ENCODE data around the gene OVCA2.

OVCA2 gene

GRCh38 chr17:2068519-2069051 is 26.8 kb downstream of the OVCA2 start:
- Histone ChIP-seq H3K9me3 (ENCODE audit: insufficient read depth, low read depth, low read length) (no peaks in the 10 kb centered on the region), H3K4me2 (ENCODE audit: low read depth, low read length, poor library complexity, severe bottlenecking) (no peak overlapping the region), H3K9me2 (replicated peaks; ENCODE audit: low read depth, low read length) (no peaks in the 10 kb centered on the region), H4K20me1 (ENCODE audit: insufficient read depth, low read length, poor library complexity, severe bottlenecking) (no peaks in the 10 kb centered on the region), H3K9ac (ENCODE audit: low read depth, low read length, poor library complexity, severe bottlenecking) (no peak overlapping the region), H3K4me3 (ENCODE audit: low read length, poor library complexity, severe bottlenecking) (no peak overlapping the region), H3K79me2 (ENCODE audit: insufficient read depth, low read length) (no peaks in the 10 kb centered on the region), H2AFZ (ENCODE audit: low read length) (no peak overlapping the region), H3F3A (ENCODE audit: low read depth) (no peaks in the 10 kb centered on the region), H3K27me3 (ENCODE audit: insufficient read depth, low read length, poor library complexity, severe bottlenecking) (no peaks in the 10 kb centered on the region), H3K36me3 (ENCODE audit: insufficient read depth, low read length) (peaks cover 85% of the 10 kb centered on the region; the same call in 1 of the 2 replicates), H3K4me1 (ENCODE audit: insufficient read depth, low read length, poor library complexity, severe bottlenecking) (no peaks in the 10 kb centered on the region)
- no peak for TF ChIP-seq EZH2phosphoT487 (IDR thresholded peaks at IDR 0.05; ENCODE audit: borderline replicate concordance)
- TF ChIP-seq CTCF (conservative IDR thresholded peaks at IDR 0.05; ENCODE audit: low read length): no peak

- Histone ChIP-seq H3K4me1 (ENCODE audit: insufficient read depth, low read length, poor library complexity, severe bottlenecking) (no peaks in the 10 kb centered on the region), H3K4me3 (ENCODE audit: low read length, poor library complexity, severe bottlenecking) (no peak overlapping the region), H3K4me2 (ENCODE audit: low read depth, low read length, poor library complexity, severe bottlenecking) (no peak overlapping the region), H2AFZ (ENCODE audit: low read length) (no peak overlapping the region), H3K79me2 (ENCODE audit: insufficient read depth, low read length) (no peaks in the 10 kb centered on the region), H3K9me3 (ENCODE audit: insufficient read depth, low read depth, low read length) (no peaks in the 10 kb centered on the region), H3K9ac (ENCODE audit: low read depth, low read length, poor library complexity, severe bottlenecking) (no peak overlapping the region), H3K9me2 (replicated peaks; ENCODE audit: low read depth, low read length) (no peaks in the 10 kb centered on the region), H4K20me1 (ENCODE audit: insufficient read depth, low read length, poor library complexity, severe bottlenecking) (no peaks in the 10 kb centered on the region), H3K36me3 (ENCODE audit: insufficient read depth, low read length) (peaks cover 77% of the 10 kb centered on the region; the same call in 1 of the 2 replicates), H3F3A (ENCODE audit: low read depth) (no peaks in the 10 kb centered on the region), H3K27me3 (ENCODE audit: insufficient read depth, low read length, poor library complexity, severe bottlenecking) (no peaks in the 10 kb centered on the region)
- no peak for TF ChIP-seq CTCF (conservative IDR thresholded peaks at IDR 0.05; ENCODE audit: low read length)
- TF ChIP-seq EZH2phosphoT487 (IDR thresholded peaks at IDR 0.05; ENCODE audit: borderline replicate concordance): no peak
Observed at GRCh38 chr17:2070241-2071023, 28.6 kb downstream of the OVCA2 start.

GRCh38 chr17:2071024-2071385 is 29.2 kb downstream of the OVCA2 start:
- no peaks in the 10 kb centered on the region for H3F3A ChIP-seq (ENCODE audit: low read depth)
- no peak overlapping the region for H3K4me2 ChIP-seq (ENCODE audit: low read depth, low read length, poor library complexity, severe bottlenecking)
- H3K9ac ChIP-seq (ENCODE audit: low read depth, low read length, poor library complexity, severe bottlenecking): no peak overlapping the region
- no peaks in the 10 kb centered on the region for H4K20me1 ChIP-seq (ENCODE audit: insufficient read depth, low read length, poor library complexity, severe bottlenecking)
- no peak overlapping the region for H2AFZ ChIP-seq (ENCODE audit: low read length)
- peaks cover 74% of the 10 kb centered on the region; the same call in 1 of the 2 replicates for H3K36me3 ChIP-seq (ENCODE audit: insufficient read depth, low read length)
- H3K4me3 ChIP-seq (ENCODE audit: low read length, poor library complexity, severe bottlenecking): no peak overlapping the region
- no peaks in the 10 kb centered on the region for H3K79me2 ChIP-seq (ENCODE audit: insufficient read depth, low read length)
- no peaks in the 10 kb centered on the region for H3K9me2 ChIP-seq (replicated peaks; ENCODE audit: low read depth, low read length)
- no peaks in the 10 kb centered on the region for H3K27me3 ChIP-seq (ENCODE audit: insufficient read depth, low read length, poor library complexity, severe bottlenecking)
- no peak for TF ChIP-seq EZH2phosphoT487 (IDR thresholded peaks at IDR 0.05; ENCODE audit: borderline replicate concordance)
- TF ChIP-seq CTCF (conservative IDR thresholded peaks at IDR 0.05; ENCODE audit: low read length): no peak
- no peaks in the 10 kb centered on the region for H3K9me3 ChIP-seq (ENCODE audit: insufficient read depth, low read depth, low read length)
- no peaks in the 10 kb centered on the region for H3K4me1 ChIP-seq (ENCODE audit: insufficient read depth, low read length, poor library complexity, severe bottlenecking)
